Esophagus muscularis mucosa (tissue), 4 donors: ENCODE data around the gene YES1. TPM values are rescaled to one million over a fixed set of nuclear protein-coding genes. Genes with fewer than 3 reads are reported as not detected.

Source experiments
- DNase-seq: peaks from one replicate; pipeline ENCODE4 v3.0.0-alpha.2; 2017; ENCODE audit errors: extremely low spot score
- H3K27ac ChIP-seq, 4 donors: fragments of 200-600 bp; sonication (generic); replicated peaks in 1 of 4; 1 replicate in 3 of 4; 2 replicates in 1 of 4; pipeline ENCODE4 v1.5.1; 2016 to 2019; ENCODE audit warnings: mild to moderate bottlenecking in 1 of 4
- H3K27me3 ChIP-seq, 4 donors: fragments of 200-600 bp; sonication (generic); one replicate each; pipeline versions ENCODE4 v1.5.1 to v1.6.0; 2016 to 2019
- H3K36me3 ChIP-seq, 4 donors: fragments of 200-600 bp; sonication (generic); one replicate each; pipeline ENCODE4 v1.5.1; 2016 to 2019
- H3K4me1 ChIP-seq, 4 donors: fragments of 200-600 bp; sonication (generic); one replicate each; pipeline ENCODE4 v1.5.1; 2016 to 2019
- H3K4me3 ChIP-seq, 4 donors: fragments of 200-600 bp; sonication (generic); 1 replicate in 2 of 4; 2 replicates in 2 of 4; pipeline ENCODE4 v1.5.1; 2016 to 2019; ENCODE audit warnings: mild to moderate bottlenecking in 4 of 4, moderate library complexity in 1 of 4
- H3K9me3 ChIP-seq, 4 donors: fragments of 200-600 bp; sonication (generic); 1 replicate in 3 of 4; 2 replicates in 1 of 4; pipeline ENCODE4 v1.5.1; 2016 to 2019
- EP300 ChIP-seq: sonication (generic); formaldehyde crosslinking; IDR thresholded peaks from one replicate; pipeline ENCODE4 v1.6.1; 2017; ENCODE audit warnings: antibody characterized with exemption
- POLR2A ChIP-seq: fragments of 450-650 bp; IDR thresholded peaks from one replicate; pipeline ENCODE4 v1.6.1; 2017; ENCODE audit warnings: antibody characterized with exemption, moderate library complexity, mild to moderate bottlenecking, low read depth
- POLR2AphosphoS5 ChIP-seq, 2 donors: sonication (generic); formaldehyde crosslinking; IDR thresholded peaks; one replicate each; pipeline ENCODE4 v1.6.1; 2017; ENCODE audit warnings: antibody characterized with exemption in 2 of 2
- WGBS: methylation state at CpG from one replicate; pipeline ENCODE4 v1.1.5; 2018; 5-methylcytosine and 5-hydroxymethylcytosine counted together
- intact Hi-C: fragments of 100-400 bp; cut with DNase I; formaldehyde crosslinking; loops from one replicate; pipeline ENCODE4 v1.15.1; 2023
- total RNA-seq, 4 donors: library from RNA; depleted of rRNA; stranded (reverse); fragments of >200 nt; gene quantifications; one replicate each; pipeline versions ENCODE4 v1.1.0 to v1.2.1, GENCODE V29; 2016
- TF ChIP-seq, protein P1 (sequence below), 3 experiments: fragments of 200-600 bp in 2 of 3; fragments of 450-650 bp in 1 of 3; sonication (generic) in 2 of 3; IDR thresholded peaks; one replicate each; pipeline ENCODE4 v1.5.1; 2017 to 2019; ENCODE audit warnings: antibody characterized with exemption in 3 of 3, mild to moderate bottlenecking in 2 of 3, moderate library complexity in 1 of 3

The YES1 gene
- total RNA-seq, 4 donors from 2014 or later: 94.6 to 143 (median 116) TPM

GRCh38 chr18:774811-775210 lies 37.2 kb downstream of the YES1 start:
- 94% methylated on average over 1 of the region's 1 CpG for WGBS
- TF ChIP-seq POLR2A: no peak
- TF ChIP-seq, protein P1, sequence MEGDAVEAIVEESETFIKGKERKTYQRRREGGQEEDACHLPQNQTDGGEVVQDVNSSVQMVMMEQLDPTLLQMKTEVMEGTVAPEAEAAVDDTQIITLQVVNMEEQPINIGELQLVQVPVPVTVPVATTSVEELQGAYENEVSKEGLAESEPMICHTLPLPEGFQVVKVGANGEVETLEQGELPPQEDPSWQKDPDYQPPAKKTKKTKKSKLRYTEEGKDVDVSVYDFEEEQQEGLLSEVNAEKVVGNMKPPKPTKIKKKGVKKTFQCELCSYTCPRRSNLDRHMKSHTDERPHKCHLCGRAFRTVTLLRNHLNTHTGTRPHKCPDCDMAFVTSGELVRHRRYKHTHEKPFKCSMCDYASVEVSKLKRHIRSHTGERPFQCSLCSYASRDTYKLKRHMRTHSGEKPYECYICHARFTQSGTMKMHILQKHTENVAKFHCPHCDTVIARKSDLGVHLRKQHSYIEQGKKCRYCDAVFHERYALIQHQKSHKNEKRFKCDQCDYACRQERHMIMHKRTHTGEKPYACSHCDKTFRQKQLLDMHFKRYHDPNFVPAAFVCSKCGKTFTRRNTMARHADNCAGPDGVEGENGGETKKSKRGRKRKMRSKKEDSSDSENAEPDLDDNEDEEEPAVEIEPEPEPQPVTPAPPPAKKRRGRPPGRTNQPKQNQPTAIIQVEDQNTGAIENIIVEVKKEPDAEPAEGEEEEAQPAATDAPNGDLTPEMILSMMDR (IDR thresholded peaks at IDR 0.05): no peak
- no peak for TF ChIP-seq POLR2AphosphoS5 (IDR thresholded peaks at IDR 0.05)
- TF ChIP-seq EP300: no peak
- H3K4me3 ChIP-seq: no peak overlapping the region

GRCh38 chr18:773980-774624 lies 37.9 kb downstream of the YES1 start:
- no peak for DNase-seq
- Histone ChIP-seq H3K4me3 (no peak overlapping the region), H3K27me3 (no peaks in the 10 kb centered on the region), H3K36me3 (peaks cover 0 to 4% (median 0%) of the 10 kb centered on the region in 4 donors), H3K27ac (no peak overlapping the region), H3K4me1 (peaks cover 14 to 29% (median 24%) of the 10 kb centered on the region in 4 donors), H3K9me3 (no peaks in the 10 kb centered on the region)
- intact Hi-C loops: no loop called here
- no peak for TF ChIP-seq EP300
- no peak for TF ChIP-seq POLR2AphosphoS5 (IDR thresholded peaks at IDR 0.05)
- TF ChIP-seq, protein P1 (IDR thresholded peaks at IDR 0.05): no peak
- no peak for TF ChIP-seq POLR2A
- WGBS: 94% methylated on average over 14 of the region's 14 CpGs

More at GRCh38 chr18:774811-775210, 37.2 kb downstream of the YES1 start:
- peaks cover 0 to 4% (median 0%) of the 10 kb centered on the region in 4 donors for H3K36me3 ChIP-seq
- no peak overlapping the region for H3K27ac ChIP-seq
- intact Hi-C loops: no loop called here
- H3K27me3 ChIP-seq: no peaks in the 10 kb centered on the region
- DNase-seq: no peak
- peaks cover 15 to 29% (median 24%) of the 10 kb centered on the region in 4 donors for H3K4me1 ChIP-seq
- no peaks in the 10 kb centered on the region for H3K9me3 ChIP-seq

GRCh38 chr18:770583-770961 lies 41.5 kb downstream of the YES1 start:
- no peak for DNase-seq
- Histone ChIP-seq H3K27ac (no peak overlapping the region), H3K36me3 (no peaks in the 10 kb centered on the region), H3K4me3 (no peak overlapping the region), H3K9me3 (no peaks in the 10 kb centered on the region), H3K4me1 (peaks cover 0 to 5% (median 0%) of the 10 kb centered on the region in 4 donors), H3K27me3 (no peaks in the 10 kb centered on the region)
- intact Hi-C loops: no loop called here
- TF ChIP-seq, protein P1 (IDR thresholded peaks at IDR 0.05): no peak
- TF ChIP-seq EP300 (no peak), POLR2AphosphoS5 (IDR thresholded peaks at IDR 0.05) (no peak), POLR2A (no peak)

- H3K36me3 ChIP-seq: no peaks in the 10 kb centered on the region
- H3K27me3 ChIP-seq: no peaks in the 10 kb centered on the region
- intact Hi-C loops: no loop called here
- WGBS: 100% methylated on average over 1 of the region's 1 CpG
- no peak for TF ChIP-seq POLR2A
- no peak for TF ChIP-seq POLR2AphosphoS5 (IDR thresholded peaks at IDR 0.05)
- TF ChIP-seq, protein P1 (IDR thresholded peaks at IDR 0.05): no peak
- TF ChIP-seq EP300: no peak
- no peak overlapping the region for H3K4me3 ChIP-seq
- H3K4me1 ChIP-seq: peaks cover 0 to 10% (median 5%) of the 10 kb centered on the region in 4 donors
- DNase-seq: no peak
- no peak overlapping the region for H3K27ac ChIP-seq
- H3K9me3 ChIP-seq: no peaks in the 10 kb centered on the region
These were observed 44.1 kb downstream of the YES1 start for GRCh38 chr18:767961-768360.
